NCI-H82 (cell line): ENCODE results near the gene PCSK4.
"Not testable (repeated sequence)": the region's sequence is repeated elsewhere in the genome, so short reads cannot be mapped to it uniquely, and the experiment has no call there.

Source experiments
- DNase-seq: peaks from one replicate; lab custom pipeline; 2025; lab: John Stamatoyannopoulos, UW

Gene PCSK4

DNA sequence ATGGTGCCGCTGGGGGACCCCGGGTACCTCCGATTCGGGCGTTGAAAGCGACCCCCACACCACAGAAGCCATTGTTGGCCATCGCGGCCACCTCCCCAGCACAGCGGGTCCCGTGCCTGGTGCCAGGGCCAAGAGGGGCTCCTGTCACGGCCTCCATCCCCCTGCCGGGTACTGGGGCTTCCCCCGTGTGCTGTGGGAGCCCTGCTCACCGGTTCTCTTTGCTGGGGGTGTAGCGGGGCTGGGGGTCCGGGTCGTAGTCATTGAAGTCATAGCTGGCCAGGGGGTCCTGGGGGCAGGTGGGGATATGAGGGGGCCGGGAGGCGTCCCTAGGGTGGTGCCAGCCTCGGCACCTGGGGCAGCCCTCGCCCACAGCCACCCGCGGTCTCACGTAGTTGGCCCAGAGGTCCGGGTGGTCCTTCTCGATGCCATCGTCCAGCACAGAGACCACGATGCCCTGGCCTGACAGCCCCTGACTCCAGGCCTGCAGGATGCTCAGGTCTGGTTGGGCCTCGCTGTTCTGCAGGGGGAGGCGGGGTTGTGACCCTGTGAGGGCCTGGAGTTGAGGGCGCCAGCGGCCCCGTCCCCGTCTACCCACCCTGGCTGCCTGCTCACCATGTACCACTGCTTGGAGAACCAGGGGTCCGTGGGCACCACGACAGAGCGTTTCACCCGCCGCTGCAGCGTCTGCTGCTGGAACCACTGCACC lies 2.4 kb downstream of the PCSK4 start:
- DNase-seq = no peak

DNA sequence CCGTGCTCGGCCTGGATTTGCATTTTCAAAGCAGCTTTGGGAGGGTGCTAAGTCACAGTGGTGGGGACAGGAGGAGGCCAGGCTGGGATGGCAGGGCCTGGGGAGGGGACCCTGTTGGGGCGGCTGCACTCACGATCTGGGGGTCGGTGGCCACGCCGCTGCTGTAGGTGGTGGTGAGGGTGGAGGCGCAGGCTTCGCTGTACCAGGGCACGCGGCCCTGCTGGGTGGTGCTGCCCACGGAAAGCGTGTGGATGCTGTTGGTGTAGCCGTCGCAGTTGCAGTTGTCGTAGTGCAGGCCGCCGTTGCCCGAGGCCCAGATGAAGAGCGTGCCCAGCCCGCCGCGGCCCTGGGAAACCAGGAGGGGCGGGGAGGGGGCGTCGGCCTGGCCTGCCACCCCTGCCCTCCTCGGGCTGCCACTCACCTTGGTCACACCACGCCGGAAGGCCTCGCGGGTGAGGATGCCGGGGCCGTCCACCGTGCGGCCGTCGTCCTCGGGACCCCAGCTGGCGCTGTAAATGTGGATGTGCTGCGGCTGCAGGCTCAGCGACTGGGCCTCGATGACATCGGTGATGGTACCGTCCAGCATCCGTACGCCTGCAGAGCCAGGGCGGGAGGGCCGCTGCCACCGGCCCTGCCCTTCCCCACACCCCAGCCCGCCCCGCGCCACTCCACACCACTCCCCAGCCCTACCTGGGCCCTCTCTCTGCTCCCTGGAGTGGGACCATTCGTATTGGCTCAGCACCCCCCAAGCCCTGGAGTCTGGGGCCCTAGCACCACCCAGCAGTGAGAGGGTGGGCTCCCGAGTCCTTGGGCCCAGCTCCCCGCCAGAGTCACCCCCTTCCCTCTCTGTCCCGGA lies 3.2 kb downstream of the PCSK4 start:
- no peak for DNase-seq

DNA sequence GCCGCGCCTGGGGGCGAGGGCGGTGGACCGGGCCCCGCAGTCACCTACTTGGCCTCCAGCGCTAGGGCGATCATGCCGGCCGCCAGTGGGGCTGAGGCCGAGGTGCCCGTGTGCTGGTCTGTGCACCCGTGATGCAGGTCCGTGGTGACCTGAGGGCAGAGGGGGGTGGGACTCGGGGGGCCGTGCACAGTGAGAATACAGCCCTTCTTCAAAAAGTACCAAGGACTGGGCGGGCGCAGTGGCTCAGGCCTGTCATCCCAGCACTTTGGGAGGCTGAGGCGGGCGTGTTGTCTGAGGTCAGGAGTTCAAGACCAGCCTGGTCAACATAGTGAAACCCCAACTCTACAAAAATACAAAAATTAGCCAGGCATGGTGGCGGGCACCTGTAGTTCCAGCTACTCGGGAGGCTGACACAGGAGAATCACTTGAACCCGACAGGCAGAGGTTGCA lies 6.1 kb downstream of the PCSK4 start:
- no peak for DNase-seq

DNA sequence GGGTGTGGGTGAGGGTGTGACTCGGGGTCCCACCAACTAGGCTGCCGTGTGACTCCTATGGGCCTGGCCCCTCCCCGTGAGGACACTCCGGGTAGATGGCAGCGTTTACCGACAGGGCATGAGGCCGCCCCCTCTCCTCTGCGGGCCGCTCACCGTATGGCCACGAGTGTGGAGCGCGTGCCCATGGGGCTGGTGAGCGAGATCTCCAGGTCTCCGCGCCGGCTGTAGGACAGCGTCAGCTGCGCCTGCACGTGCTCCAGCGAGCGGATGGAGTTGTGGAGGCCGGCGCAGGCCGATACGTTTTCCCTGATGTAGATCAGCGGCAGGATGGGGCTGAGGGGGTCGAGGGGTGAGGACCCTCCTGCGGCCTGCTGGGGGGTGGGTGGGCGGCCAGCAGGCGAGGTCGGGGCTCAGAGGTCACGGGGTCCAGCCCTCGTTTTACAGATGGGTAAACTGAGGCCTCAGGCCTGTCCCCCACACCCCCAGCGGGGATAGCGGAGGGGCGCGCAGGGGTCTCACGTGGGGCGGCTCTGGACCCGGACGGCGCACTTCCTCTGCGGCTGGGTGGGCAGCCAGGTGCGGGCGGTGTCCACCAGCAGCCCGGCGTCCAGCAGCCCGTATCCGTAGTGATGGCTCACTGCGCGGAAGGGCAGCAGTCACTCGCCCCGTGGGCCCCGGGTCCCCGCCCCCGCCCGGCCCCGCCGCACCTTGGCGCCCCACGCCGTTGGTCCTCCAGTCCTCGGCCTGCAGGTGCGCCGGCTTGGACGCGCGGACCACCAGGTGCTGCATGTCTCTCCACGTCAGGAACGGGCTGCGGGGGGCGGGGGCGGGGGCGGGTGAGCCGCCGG lies 6.8 kb downstream of the PCSK4 start:
- DNase-seq = no peak

DNA sequence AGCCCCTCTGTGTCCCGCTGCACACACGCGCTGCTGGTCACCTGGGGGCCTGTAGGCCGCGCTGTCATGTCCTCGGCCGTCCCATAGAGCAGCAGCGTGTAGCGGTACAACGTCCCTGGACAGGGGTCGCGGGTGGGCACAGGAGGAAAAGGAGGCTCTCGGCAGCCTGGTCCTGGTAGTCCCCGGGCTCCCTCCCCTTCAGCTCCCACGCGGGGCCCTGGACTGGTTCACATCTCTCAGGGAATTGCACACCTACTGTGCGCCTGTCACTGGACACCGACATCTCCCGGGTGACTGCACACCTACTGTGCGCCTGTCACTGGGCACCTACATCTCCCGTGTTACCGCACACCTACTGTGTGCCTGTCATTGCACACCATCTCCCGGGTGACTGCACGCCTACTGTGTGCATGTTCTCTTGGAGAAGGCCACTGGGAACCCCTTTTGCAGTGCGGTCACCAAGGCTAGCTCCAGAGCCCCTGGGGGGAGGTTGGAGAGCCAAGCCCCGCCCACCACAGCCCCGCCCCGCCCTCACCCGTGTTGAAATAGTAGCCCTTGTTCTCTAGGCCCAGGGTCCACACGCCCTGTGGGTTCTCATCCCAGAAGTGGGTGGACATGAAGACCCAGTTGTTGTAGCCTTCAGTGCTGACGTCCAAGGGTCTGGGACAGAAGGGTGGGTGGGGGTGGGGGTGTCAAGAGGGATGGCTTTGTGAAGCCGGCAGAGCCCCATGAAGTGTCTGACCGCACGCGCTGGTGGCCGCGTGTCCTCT lies 7.6 kb downstream of the PCSK4 start:
- peak; percentile 15 for DNase-seq

DNA sequence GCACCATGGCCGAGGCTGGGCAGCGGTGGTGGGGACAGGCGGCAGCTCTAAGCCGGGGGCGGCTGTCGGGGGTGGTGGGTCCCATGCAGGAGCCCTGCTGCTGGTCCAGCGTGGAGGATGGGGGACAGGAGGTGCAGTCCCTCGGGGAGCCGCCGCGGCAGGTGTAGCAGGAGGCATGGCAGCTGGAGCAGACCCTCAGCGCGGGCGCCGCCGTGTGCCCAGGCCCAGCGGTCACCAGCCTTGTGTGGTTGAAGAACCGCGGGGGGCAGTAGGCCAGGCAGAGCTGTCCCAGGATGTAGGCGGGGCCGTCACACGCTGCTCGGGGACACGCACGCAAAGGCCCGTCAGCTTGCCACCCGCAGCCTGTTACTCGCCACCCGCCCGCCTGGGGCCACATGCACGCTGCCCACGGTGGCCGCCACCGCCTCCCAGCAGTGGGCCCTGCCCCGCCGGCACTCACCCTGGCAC lies 8.2 kb downstream of the PCSK4 start:
- DNase-seq = no peak

DNA sequence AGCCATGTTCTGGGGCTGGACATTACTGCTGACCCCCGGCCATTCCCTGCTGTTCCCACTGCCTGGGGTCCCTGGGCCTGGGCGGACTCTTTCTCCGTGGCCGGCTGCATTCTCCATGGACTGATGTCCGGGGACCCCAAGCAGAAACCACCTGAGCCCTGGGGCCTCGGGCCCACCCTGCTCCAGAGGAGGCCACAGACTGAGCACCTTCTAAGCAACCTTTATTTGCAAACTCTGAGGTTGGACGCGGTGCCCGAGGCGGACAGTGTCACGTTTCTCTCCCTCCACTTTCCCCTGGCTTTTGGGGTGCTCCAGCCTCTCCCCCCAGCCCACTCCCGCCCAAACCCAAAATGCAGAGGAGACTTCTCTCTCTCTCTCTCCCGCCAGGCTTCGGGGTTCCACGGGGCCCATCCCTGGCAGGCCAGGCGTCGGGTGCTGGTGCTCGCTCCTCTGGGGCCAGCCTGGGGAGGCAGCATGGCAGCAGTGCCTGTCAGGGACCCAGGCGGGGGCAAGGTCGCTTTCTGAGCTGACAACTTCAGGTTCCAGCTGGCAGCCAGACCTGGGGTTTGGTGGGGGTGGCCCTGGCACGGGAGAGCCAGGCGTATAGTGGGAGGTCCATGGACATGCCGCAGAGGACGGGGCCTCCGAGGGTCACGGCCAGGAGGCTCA lies 8.8 kb downstream of the PCSK4 start:
- DNase-seq = no peak

DNA sequence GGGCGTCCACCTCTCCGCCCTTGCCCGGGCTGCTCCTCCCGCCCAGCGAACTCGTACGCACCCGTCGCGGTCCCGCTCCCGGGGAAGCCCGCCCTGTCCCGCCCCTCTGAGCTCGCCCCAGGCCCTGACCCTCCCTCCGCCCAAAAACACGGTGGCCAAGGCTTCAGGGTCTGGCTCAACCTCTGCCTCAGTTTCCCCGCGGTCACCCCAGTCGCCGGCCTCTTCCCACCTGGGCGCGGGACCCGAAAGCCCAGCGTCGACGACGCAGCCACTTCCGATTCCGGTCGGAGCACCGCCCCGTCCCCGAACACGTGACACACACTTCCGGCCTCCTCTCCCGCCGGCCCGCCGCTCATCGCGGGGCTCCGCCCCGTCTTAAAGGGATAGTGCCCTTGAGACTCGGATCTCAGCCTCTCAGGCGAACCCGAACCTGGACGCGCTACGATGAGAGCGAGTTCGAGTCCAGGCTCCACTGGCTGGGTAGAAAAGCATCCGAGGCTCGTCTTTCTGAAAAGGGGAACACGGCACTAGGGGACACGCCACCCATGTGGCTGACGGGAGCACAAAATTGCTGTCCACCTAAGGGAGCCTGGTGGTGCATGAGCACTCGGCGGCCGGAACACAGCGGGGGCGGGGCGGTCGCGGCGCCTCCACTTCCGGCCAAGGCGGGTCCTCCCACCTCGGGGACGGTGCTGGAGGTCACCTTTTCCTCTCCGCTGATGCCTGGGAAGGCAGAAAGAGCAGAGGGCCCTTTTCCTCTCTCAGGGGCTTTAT lies 11.0 kb downstream of the PCSK4 start, which contains the start of gene C19orf25:
Gene C19orf25 (minus strand): TSS at position 282 of the 774 bp plus-strand sequence. CDS start 312 bp downstream, outside the sequence.
- DNase-seq = peak; percentile 96

DNA sequence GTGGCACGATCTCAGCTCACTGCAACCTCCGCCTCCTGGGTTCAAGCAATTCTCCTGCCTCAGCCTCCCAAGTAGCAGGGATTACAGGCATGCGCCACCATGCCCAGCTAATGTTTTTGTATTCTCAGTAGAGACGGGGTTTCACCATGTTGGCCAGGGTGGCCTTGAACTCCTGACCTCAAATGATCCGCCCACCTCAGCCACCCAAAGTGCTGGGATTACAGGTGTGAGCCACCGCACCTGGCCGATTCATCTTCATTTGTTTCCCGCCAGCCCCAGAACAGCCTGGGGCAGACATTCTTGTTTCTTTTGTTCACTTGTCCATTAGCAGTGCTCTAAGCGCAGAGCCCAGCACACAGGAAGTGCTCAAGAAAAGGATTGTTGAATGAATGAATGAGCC lies 13.1 kb downstream of the PCSK4 start:
- not testable (repeated sequence) for DNase-seq

DNA sequence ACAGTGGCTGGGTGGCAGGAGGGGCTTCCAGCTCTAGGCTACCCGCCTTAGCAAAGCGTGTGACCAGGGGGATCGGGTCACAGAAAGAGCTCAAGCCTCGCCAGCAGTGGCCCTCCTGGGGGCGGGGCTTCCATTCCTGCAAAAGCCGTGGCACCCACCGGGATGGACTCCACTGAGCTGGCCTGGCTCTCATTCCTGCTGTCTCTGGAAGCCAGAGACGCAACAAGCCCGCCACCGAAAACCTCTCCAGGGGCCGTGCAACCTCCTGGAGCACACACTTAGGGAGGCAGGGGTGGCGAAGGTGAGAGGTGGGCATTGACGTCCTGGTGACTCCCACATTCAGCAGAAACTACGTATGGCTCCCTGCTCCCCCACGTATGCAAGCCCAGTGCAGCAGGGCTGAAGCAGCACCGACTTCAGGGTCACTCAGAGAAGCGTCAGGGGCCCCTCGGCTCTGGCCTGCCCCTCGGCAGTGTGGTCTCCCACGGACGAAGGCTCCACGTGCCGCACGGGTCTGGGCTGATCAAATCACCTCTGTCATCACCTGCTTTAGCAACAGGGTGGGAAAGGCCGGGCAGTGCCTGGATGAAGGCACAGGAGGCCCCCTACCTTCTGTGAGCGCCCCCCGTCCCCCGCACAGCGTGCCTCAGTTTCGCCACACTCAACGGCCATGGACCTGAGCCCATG lies 14.3 kb downstream of the PCSK4 start:
- DNase-seq = no peak

DNA sequence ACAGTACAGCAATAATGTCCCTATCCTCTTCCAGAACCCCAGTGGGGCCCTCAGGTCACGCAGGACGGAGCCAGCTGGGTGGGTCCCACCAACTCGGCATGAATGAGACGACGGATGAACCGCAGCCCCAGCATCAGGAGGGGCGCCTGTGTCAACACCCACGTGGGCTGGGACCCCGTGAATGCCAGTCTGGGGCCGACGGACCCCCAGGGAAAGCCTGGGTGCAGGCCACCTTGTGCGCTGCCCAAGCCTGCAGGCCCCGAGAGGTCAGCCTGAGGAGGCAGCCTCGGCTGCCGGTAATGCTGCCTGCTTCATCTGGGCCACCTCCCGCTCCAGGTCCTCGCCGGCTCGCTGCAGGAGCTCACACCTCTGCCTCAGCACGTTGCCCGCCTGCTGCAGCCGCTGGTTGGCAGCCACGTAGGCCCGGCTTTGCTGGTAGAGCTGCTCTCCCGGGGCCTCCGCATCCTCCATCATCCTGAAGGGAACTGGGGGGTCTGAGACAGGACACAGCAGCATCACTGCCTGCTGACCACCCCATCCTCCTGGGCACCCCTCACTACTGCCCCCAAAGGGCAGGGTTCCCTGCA lies 15.3 kb downstream of the PCSK4 start:
- DNase-seq = no peak

DNA sequence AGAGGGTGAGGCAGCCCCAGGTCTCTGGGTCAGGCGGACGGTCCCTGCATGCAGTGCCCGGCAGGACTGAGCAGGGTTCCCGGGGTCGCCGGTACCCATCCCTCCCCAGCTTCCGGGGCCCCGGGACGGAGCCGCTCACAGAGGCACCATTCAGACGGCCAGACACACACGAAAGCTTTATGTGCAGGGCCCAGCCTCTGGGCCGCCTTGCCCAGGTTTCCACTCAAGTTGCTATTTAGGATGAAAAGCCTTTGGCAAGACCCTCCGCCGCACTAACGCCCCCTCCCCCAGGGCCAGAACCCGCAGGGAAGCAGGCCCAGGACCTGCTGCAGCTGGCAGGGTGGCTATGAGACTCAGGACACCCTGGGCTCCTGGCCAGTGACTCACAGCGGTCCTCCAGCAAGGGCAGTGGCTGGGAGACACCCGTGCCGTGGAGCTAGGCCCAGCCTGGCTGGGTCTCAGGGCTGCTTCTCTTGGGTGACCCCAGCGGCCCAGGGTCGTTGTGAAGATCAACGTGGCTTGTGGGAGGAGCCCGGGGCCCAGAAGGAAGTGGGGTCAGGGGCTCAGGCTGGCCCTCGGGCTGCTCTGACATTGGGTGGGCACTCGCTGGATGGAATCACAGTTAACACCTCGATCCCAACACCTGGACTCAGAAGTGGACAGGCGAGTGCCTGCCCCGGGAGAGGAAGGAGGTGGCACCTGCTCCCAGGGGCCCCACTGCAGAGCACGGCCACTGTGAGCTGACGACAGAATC lies 16.0 kb downstream of the PCSK4 start:
- DNase-seq = no peak

DNA sequence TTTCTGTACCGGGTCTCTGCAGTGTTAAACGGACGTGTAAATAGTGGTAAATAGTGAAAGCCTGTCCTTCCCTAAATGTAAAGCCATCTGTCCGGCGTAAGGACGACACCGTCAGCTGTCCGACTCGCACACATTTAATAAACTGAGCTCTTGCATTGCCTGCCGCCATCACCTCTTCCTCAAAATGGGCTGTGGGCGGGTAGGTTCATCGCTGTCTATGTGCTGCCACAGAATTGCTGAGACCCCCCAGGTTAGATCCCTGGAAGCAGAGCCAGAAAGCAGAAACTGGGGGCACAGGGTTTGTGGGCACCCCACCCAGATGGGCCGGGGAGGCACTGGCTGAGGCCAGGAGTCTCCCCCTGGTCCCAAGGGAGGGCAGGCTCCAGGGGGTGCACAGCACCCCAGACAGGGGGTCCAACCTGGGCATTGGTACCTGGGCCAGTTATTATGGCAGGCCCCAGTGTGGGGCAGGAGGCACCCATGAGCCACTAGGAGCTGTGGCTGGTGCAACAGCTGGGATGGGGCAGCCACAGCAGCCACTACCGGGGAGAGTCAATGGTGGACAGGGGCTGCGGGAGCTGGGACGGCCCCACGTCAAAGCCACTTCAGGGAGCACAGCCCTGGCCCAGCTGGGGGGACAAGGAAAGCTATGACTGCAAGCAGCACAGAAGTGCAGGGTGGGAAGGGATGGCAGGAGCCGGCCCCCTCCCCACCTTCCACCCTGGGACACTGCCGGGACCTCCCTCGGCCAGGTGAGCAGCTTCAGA lies 16.9 kb downstream of the PCSK4 start:
- DNase-seq = no peak

DNA sequence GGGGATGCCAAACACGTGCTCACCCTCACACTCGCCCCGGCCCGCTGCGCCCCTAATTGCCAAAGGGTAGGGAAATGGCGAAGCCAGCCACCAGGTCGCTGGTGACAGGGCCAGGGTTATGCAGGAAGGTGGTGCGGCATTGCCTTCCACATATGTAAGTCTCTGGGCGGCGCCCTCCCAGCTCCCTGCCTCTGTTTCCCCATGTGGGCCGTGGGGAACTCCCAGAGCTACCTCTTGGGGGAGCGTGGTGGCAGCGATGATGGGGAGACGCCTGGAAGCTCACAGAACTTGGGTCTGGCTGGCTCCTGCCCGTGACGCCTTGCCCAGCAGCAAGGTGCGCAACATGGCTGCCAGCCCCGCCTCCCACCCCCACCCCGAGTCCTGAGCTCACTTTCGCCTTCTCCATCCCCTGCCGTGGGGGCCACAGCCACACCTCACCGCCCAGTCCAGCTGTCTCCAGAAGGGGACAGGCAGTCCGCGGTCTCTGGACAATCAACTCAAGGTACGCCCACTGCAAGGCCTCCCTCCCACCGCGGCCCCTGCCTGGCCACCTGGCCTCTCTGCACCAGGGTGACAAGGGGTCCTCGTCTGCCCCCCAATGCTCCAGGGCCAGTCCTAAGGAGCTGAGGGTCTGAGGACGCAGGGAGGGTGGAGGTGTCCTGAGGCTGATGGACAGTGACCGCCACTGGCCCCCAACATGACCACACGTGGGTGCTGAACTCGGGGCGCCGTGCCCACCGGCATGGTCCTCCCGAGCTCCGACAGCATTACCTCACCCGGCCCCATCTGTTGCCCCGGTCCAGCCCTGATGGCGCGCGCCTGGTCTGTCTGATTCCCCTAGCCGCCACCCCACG lies 17.7 kb downstream of the PCSK4 start:
- DNase-seq = peak; percentile 42

DNA sequence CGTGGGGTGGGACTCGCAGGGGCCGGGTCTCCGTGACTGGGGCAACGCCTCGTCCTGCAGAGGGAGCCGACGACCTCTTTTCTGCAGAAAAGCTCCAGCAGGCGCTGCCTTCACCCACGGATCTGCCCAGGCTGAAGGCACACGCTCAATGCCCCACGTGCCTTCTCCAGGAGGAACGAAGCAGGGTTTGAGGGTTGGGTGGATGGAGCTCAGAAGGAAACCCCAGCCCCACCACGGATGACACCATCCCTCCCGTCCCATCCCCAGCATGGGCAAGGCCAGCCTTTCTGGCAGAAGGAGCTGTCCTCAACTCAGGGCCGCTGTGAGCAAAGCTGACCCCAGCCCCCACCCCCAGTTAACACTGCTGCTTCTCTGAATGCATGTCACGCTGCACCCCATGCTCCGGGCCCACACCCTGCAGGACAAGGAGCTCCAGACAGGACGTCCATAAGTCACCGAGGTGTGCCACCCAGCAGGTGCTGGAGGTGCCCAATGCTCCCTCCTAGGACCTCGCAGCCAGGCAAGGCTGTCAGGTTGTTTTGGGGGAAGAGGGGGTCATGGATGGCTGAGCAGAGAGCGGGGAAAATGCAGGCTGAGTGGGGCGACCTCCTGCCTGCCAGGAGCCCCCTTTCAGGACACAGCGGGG lies 18.5 kb downstream of the PCSK4 start:
- DNase-seq = peak; percentile 50

DNA sequence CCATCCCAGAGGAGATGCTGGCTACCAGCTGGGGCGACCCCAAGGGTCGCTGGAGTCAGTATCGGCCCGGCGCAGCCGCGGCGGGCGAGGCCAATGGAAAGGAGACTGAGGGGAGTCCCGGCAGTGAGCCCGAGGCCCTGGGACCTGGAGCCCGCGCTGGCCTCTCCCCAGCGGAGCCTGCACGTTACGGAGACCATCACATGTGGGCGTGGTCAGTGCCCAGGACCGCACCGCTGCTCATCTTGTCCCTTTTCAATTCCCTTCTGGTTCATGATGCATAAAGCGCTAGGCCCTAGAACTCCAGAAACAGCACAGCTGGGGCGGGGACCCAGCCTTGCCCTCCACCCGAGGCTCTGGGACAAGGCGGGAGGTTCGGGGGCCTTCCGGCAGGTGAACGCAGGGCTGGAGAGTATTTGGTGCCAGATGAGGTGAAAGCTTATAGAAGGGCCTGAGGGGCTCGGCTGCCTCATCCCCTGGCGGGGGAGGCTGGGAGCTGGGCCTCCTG lies 19.1 kb downstream of the PCSK4 start:
- peak; percentile 67 for DNase-seq
